ENCODE data around the gene COL5A3.
A peak's percentile ranks its signal among the peaks of the same experiment; 100 is the strongest.
"Not testable (repeated sequence)": the region's sequence is repeated elsewhere in the genome, so short reads cannot be mapped to it uniquely, and the experiment has no call there.

The COL5A3 gene

DNA sequence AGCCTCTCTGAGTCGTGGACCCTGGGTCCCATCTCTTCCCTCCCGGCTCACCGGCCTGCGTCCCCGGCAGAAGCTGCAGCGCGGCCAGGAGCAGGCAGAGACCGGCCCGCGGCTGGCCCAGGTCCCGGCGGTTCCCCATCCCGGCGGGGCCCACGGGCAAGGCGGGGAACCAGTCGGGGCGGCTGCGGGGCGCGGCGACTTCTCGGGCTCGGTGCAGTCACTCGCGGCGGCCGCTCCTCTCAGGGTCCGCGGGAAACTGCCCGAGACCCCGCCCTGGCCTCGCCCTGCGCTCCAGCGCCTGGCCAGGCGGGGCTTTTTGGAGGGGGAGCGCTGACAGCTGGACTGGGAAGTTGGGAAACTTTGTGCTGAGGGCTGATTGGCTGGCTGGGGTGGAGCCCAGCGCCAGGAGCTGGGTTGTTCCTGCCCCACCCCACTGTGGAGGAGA, at the start of gene COL5A3:
Gene COL5A3, minus strand, starts transcription at position 258 of the 445 bp plus-strand sequence. Its CDS starts 119 bp downstream, at position 139.
- no peak for FAIRE-seq
- no peak for TF ChIP-seq POLR2A (IDR thresholded peaks at IDR 0.05; ENCODE audit: low read depth, low read length)
- DNase-seq (ENCODE audit: insufficient read length, low spot score) = no peak

DNA sequence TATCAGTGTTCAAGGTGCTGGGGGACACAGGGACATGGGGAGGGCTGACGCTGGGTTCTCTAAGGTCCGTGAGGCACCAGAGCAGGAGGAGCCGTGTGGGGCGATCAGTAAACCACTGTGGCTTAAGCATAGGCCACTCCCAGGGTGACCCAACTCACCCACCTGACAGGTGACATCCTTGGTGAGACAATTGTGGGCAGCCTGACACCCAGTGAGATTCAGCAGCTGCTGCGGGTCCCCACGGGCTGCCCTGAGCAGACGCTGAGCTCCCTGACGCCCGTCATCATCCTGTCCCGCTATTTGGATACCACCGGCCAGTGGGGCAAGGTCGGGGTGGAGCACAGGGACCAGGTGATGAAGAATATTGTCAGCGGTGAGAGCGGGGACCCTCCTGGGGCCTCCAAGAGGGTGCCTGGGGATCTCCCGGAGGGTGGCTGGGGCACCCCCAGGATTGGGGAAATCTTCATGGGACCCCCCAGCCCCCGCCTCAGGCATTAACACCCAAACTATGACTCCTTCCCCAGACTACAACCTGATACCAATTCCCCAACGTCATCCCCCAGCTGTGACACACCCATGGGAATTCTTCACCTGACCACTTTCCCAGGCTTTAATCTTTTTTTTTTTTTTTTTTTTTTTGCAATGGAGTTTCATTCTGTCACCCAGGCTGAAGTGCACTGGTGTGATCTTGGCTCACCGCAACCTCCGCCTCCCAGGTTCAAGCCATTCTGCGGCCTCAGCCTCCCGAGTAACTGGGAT, 42.5 kb upstream of the COL5A3 start:
- no peak for FAIRE-seq
- no peak for DNase-seq (ENCODE audit: insufficient read length, low spot score)
- no peak for TF ChIP-seq POLR2A (IDR thresholded peaks at IDR 0.05; ENCODE audit: low read depth, low read length)

DNA sequence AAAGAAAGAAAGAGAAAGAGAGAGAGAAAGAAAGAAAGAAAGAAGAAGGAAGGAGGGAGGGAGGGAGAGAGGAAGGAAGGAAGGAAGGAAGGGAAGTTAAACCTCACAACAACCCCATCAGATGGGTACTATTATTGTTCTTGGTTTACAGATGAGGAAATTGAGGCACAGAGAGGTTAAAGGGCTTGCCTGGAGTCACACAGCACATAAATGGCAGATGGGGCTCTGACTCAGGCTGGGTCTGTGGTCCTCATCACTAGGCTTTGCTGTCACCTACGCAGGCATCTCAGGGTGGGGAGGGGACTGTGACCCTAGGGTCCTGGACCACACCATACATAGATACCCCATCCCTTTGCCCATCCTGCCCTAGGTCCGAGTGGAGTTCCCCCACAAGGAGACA, 39.3 kb upstream of the COL5A3 start:
- DNase-seq (ENCODE audit: insufficient read length, low spot score) (no peak), FAIRE-seq (no peak)
- TF ChIP-seq POLR2A (IDR thresholded peaks at IDR 0.05; ENCODE audit: low read depth, low read length) = no peak

DNA sequence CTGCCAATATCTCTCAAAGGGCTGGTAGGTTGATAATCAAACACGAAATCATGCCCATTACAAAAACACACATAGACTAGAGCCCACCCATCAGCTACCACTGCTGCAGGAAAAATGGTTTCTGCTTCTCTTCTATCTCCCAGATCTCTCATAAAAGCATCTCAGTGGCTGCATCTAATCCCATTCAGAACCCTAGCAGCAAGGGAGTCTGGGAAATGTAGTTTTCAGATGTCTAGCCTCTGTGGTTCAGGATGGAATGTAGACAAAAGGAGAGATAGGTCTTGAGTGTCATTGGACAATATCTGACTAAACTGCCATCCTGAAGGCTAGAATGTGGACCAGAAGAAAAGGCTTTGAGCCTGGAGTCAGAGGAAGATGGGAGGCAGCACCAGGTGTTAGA, 35.1 kb upstream of the COL5A3 start:
- DNase-seq (ENCODE audit: insufficient read length, low spot score) = no peak
- FAIRE-seq = no peak

DNA sequence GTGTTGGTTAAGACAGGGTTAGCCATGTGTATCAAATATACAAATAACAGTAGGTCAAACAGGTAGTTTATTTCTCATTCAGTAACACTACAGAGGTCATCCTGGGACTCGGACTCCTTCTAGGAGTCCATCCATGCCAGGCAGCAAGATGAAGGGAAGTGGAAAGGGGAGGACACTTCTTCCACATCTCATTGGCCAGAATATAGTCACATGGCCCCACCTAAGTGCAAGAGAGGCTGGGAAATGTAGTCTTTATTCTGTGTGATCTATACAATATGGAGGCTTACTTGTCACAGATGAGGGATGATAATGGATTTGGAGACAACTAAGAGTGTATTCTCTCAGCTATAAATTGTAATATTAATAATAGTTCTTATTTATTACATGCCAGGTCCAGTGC, 34.1 kb upstream of the COL5A3 start:
- FAIRE-seq = no peak
- no peak for TF ChIP-seq POLR2A (IDR thresholded peaks at IDR 0.05; ENCODE audit: low read depth, low read length)
- no peak for DNase-seq (ENCODE audit: insufficient read length, low spot score)

More for the DNA sequence above, 35.1 kb upstream of the COL5A3 start:
- no peak for TF ChIP-seq POLR2A (IDR thresholded peaks at IDR 0.05; ENCODE audit: low read depth, low read length)

DNA sequence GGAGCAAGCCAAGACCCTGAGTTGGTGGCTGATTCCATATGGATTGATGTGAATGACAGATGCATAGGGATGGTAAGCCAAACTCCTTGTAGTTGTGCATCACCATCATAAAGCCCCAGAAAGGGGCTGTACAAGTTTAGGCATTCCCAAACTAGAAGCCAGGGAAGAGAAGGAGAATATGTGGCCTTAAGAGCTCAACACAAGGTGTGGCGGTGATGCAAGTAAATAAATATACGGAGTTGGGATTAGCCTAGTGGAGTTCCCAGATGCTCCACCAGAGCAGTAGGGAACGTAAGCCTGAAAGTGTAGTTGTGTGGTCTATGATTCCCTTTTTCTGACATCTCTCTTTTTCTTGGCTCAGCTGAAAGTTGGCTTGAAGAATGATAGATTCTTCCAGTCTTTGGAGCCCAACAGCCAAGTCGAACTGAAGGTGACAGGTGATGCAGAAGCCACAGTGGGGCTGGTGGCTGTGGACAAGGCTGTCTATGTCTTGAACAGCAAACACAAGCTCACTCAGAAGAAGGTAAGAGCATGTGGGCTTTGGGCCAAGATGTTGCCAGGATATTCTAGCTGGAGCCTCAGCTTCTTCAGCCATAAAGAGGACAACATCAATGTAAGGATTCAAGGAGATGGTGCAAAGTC, 33.1 kb upstream of the COL5A3 start:
- DNase-seq (ENCODE audit: insufficient read length, low spot score) = no peak
- TF ChIP-seq POLR2A (IDR thresholded peaks at IDR 0.05; ENCODE audit: low read depth, low read length) = no peak
- no peak for FAIRE-seq

DNA sequence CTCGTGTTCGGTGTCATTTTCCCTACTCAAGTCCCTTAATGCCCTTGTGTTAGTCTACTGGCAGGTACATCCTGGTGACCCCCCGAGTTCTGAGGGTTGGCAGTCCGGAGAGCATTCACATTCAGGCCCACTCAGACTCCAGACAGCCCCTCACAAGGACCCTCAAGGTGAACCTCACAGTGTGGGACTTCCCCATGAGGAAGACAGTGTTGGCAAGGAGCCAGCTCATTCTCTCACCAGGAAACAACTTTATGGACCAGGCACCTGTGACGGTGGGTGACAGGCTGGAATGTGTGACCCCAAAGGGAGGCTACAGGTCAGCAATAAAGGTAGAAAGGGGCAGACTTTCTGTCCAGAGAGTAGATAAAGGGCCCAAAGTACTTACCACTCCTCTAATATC, 27.5 kb upstream of the COL5A3 start:
- DNase-seq (ENCODE audit: insufficient read length, low spot score) (no peak), FAIRE-seq (no peak)
- no peak for TF ChIP-seq POLR2A (IDR thresholded peaks at IDR 0.05; ENCODE audit: low read depth, low read length)

DNA sequence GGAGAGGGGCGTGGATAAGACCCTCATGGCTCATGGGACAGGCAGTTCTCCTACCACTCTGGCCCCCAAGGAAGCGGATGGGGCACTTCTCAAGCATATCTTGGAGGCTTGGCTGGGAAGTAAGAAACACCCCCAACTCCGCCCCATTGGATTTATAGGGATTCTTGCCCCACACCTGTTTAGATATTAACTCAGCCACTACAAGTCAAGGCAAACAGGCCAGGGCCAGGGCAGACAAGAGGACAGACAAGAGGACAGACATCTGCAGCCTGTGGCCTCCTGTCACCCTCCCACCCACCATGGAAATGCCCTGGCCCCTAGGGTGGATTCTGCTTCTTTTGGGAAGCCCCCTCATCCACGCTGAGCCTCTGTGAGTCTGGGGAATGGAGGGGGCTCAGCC, 27.1 kb upstream of the COL5A3 start:
- TF ChIP-seq POLR2A (IDR thresholded peaks at IDR 0.05; ENCODE audit: low read depth, low read length) = no peak
- DNase-seq (ENCODE audit: insufficient read length, low spot score) (no peak), FAIRE-seq (no peak)

DNA sequence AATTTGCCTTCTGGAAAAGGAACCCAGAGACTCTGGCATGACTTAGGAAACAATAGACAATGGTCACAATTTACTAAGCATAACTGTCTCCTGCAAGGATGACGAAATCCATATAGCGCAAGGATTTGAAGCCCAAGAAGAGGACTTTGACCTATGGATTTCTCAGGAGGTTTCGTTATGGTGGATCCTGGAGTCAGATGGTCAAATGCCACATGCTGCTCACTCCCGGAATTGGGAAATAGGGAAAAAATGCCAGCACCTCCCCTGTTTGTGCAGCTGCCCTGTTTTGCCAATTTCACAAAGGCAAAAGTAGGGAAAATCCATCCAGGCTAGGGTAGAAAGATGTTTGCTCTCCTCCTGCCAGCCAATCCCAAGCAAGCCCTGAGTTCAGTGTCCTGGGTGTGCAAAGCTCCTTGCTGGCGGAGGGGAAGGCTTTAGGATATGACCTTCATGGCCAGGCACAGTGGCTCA, 26.3 kb upstream of the COL5A3 start:
- TF ChIP-seq POLR2A (IDR thresholded peaks at IDR 0.05; ENCODE audit: low read depth, low read length) = no peak
- DNase-seq (ENCODE audit: insufficient read length, low spot score) (no peak), FAIRE-seq (no peak)

DNA sequence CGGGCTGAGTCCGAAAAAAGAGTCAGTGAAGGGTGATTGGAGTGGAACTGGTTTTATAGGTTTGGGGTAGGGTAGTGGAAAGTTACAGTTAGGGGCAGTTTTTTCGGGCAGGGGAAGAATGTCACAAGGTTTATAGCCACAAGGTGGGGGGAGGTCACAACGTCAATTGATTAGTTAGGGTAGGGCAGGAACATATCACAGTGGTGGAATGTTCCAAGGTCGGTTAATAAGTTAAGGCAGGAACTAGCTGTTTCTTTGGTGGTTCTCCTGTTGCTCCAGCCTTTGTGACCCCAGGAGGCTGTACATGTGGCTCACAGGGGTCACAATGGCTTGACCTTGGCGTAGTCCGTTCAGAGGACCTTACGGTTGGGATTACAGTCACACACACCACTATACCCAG, 23.3 kb upstream of the COL5A3 start:
- DNase-seq (ENCODE audit: insufficient read length, low spot score) (no peak), FAIRE-seq (no peak)
- TF ChIP-seq POLR2A (IDR thresholded peaks at IDR 0.05; ENCODE audit: low read depth, low read length) = no peak

DNA sequence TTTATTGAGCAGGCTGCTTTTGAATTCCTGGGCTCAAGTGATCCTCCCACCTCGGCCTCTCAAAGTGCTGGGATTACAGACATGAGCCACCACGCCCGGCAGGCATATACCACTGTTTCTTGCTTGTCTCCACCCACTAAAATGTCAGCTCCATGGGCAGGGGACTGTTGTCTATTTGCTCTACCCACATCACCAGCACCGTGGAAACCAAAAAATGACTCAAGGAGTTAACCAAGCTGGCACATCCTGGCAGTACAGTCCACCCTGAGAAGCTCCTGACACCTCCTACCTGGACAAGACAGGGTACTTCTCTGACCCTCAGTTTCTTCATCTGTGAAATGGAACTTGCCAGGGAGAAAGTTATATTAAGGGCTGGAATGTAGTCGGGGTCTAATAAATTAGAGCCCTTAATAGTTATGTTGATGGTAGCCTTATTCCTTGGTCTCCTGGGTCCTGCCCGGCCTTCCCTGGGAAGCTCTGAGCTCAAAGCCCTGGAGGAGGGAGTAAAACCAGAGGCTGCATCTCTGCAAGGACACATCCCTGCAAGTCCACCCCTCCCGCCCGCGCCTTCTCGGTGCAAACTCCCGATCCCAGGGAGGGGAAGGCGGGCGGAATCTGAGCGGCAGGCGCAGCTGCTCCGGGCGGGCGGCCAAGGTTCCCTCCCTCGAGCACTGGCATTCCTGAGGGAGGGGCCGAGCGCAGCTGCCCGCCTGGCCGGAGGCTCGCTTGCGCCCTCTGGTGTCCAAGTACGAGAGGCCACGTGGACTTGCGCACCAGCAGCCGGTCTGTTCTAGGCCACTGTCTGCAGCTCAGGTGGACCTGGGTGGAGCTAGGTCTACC, 17.1 kb upstream of the COL5A3 start:
- DNase-seq (ENCODE audit: insufficient read length, low spot score) (peak; percentile 97), FAIRE-seq (peak; percentile 70)
- no peak for TF ChIP-seq POLR2A (IDR thresholded peaks at IDR 0.05; ENCODE audit: low read depth, low read length)

DNA sequence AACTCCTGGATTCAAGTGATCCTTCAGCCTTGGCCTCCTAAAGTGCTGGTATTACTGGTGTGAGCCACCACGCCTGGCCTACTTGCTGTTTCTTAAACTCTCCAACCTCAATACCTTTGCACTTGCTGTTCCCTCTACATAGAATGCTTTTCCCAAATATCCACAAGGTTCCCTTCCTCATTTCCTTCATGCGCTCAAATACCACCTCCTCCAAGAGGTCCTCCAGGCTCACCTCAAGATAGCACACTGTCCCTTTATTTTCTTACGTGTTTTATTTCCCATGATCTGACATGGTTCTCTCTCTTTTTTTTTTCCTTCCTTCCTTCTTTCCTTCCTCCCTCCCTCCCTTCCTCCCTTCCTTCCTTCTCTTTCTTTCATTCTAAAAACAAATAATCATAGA, 16.4 kb upstream of the COL5A3 start:
- TF ChIP-seq POLR2A (IDR thresholded peaks at IDR 0.05; ENCODE audit: low read depth, low read length) = no peak
- DNase-seq (ENCODE audit: insufficient read length, low spot score) = no peak
- FAIRE-seq = no peak

DNA sequence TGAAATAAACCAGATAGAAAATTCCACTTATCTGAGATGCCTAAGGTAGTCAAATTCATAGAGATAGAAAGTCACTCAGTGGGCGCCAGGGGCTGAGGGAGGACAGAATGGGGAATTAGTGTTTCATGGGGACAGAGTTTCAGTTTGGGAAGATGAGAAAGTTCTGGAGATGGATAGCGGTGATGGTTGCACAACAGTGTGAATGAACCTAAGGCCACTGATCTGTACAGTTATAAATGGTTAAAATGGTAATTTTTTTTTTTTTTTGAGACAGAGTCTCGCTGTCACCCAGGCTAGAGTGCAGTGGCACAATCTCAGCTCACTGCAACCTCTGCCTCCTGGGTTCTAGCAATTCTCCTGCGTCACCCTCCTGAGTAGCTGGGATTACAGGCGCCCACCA, 12.8 kb upstream of the COL5A3 start:
- DNase-seq (ENCODE audit: insufficient read length, low spot score); FAIRE-seq: not testable (repeated sequence)

DNA sequence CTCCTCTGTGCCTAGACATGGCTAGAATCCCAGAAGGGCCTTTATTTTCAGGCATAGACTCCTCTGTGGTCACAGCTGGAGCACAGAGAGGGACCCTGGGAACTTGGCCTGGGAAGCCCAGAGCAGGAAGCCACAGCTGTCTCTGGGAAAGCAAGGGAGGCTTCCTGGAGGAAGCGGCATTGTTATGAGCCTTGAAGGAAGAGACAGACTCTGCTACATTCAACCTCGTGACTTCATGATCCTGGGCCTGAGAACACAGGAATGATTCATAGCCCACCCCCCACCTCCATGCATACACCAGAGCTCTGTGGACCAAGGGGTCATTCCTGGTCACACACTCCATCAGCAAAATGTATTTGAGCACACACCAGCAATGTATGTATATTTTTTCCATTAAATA, 11.6 kb upstream of the COL5A3 start:
- no peak for TF ChIP-seq POLR2A (IDR thresholded peaks at IDR 0.05; ENCODE audit: low read depth, low read length)
- DNase-seq (ENCODE audit: insufficient read length, low spot score) = no peak
- no peak for FAIRE-seq

Data from H54 (cell line).